K562 (cell line): ENCODE data around the gene FLOT2. TPM values are rescaled to one million over a fixed set of nuclear protein-coding genes. Genes with fewer than 3 reads are reported as not detected.

Source experiments
- ARID1B ChIP-seq: fragments of 450-650 bp; IDR thresholded peaks from 2 replicates; pipeline ENCODE4 v1.6.1; 2016; ENCODE audit warnings: antibody characterized with exemption, mild to moderate bottlenecking, inconsistent platforms
- ARID2 ChIP-seq: fragments of 450-650 bp; IDR thresholded peaks from 2 replicates; pipeline ENCODE4 v1.6.1; 2017; ENCODE audit warnings: antibody characterized with exemption, mild to moderate bottlenecking
- CEBPG ChIP-seq, 3 experiments: fragments of 200-800 bp in 1 of 3; sonication (Bioruptor generic) in 1 of 3; sonication (generic) in 1 of 3; formaldehyde crosslinking in 1 of 3; IDR thresholded peaks in 2 of 3; conservative IDR thresholded peaks in 1 of 3; 2 replicates each; pipeline versions ENCODE4 v1.6.1 to v1.8.0; 2016 to 2022; ENCODE audit warnings: missing compliant biosample characterization in 2 of 3, missing genetic modification characterization in 2 of 3, mild to moderate bottlenecking in 1 of 3, missing genetic modification reagents in 1 of 3
- FOXJ3 ChIP-seq: sonication (generic); formaldehyde crosslinking; IDR thresholded peaks from 2 replicates; pipeline ENCODE4 v1.4.0; 2020; ENCODE audit warnings: mild to moderate bottlenecking, missing genetic modification reagents
- HCFC1 ChIP-seq: IDR thresholded peaks from 2 replicates; pipeline ENCODE4 v1.6.1; 2012; ENCODE audit warnings: low read depth, low read length, improper control_type of control experiment
- HNRNPLL ChIP-seq: fragments of 200-400 bp; formaldehyde crosslinking; IDR thresholded peaks from 2 replicates; pipeline ENCODE4 v1.6.1; 2017; ENCODE audit warnings: low read length, low read depth, mild to moderate bottlenecking; ENCODE audit not compliant: poor library complexity, severe bottlenecking
- IRF2 ChIP-seq: sonication (generic); formaldehyde crosslinking; IDR thresholded peaks from 2 replicates; pipeline ENCODE4 v1.8.1; 2022; ENCODE audit warnings: mild to moderate bottlenecking, missing genetic modification reagents
- NEUROD1 ChIP-seq: fragments of 150-350 bp; IDR thresholded peaks from 2 replicates; pipeline ENCODE4 v1.6.1; 2014; ENCODE audit warnings: borderline replicate concordance, low read length, low read depth; ENCODE audit not compliant: partially characterized antibody
- NFE2 ChIP-seq: IDR thresholded peaks from 2 replicates; pipeline ENCODE4 v1.6.1; 2014; ENCODE audit warnings: antibody characterized with exemption, low read depth
- NFYB ChIP-seq: IDR thresholded peaks from 2 replicates; pipeline ENCODE4 v1.6.1; 2011; ENCODE audit warnings: mild to moderate bottlenecking, moderate library complexity; ENCODE audit not compliant: insufficient read length; ENCODE audit errors: extremely low read depth
- NR2C2 ChIP-seq, 2 experiments: fragments of 200-800 bp in 1 of 2; sonication (Bioruptor generic) in 1 of 2; sonication (generic) in 1 of 2; formaldehyde crosslinking in 1 of 2; IDR thresholded peaks; 2 replicates each; pipeline versions ENCODE4 v1.6.1 to v1.8.0; 2016 to 2022; ENCODE audit warnings: mild to moderate bottlenecking in 1 of 2, missing compliant biosample characterization in 1 of 2, missing genetic modification characterization in 1 of 2, missing genetic modification reagents in 1 of 2
- POLR2A ChIP-seq: fragments of 450-650 bp; conservative IDR thresholded peaks from 2 replicates; pipeline ENCODE4 v1.6.1; 2016
- POLR2AphosphoS2 ChIP-seq: IDR thresholded peaks from 2 replicates; pipeline ENCODE4 v1.6.1; 2012; ENCODE audit warnings: low read length, improper control_type of control experiment
- POLR2G ChIP-seq: fragments of 200-400 bp; formaldehyde crosslinking; IDR thresholded peaks from 2 replicates; pipeline ENCODE4 v1.6.1; 2017; ENCODE audit warnings: low read depth, mild to moderate bottlenecking, antibody characterized with exemption, low read length, moderate library complexity
- RBBP5 ChIP-seq: fragments of 200-600 bp; sonication (generic); IDR thresholded peaks from 2 replicates; pipeline ENCODE4 v1.6.1; 2012; ENCODE audit warnings: borderline replicate concordance, mild to moderate bottlenecking, low read length, control low read depth, inconsistent platforms; ENCODE audit not compliant: insufficient read depth, poor library complexity, severe bottlenecking
- RNF2 ChIP-seq: sonication (generic); IDR thresholded peaks from 2 replicates; pipeline ENCODE4 v1.6.1; 2016
- SMARCE1 ChIP-seq: fragments of 450-650 bp; IDR thresholded peaks from 2 replicates; pipeline ENCODE4 v1.7.1; 2016; ENCODE audit warnings: mild to moderate bottlenecking
- SMC3 ChIP-seq: conservative IDR thresholded peaks from 2 replicates; pipeline ENCODE4 v1.6.1; 2011; ENCODE audit warnings: low read depth, low read length, improper control_type of control experiment; ENCODE audit not compliant: insufficient read depth
- SRSF7 ChIP-seq: fragments of 200-400 bp; formaldehyde crosslinking; optimal IDR thresholded peaks from 2 replicates; pipeline ENCODE3; 2017; ENCODE audit warnings: mild to moderate bottlenecking, low read depth, low read length
- YY1 ChIP-seq, 3 experiments: IDR thresholded peaks; 2 replicates each; pipeline ENCODE4 v1.6.1; 2011; ENCODE audit warnings: low read length in 2 of 3, mild to moderate bottlenecking in 2 of 3, moderate library complexity in 2 of 3, borderline replicate concordance in 1 of 3, control low read depth in 1 of 3, low read depth in 1 of 3; ENCODE audit not compliant: insufficient read depth in 3 of 3, insufficient replicate concordance in 2 of 3, control insufficient read depth in 1 of 3, insufficient read length in 1 of 3; ENCODE audit errors: extremely low read depth in 1 of 3
- ZBTB1 ChIP-seq: sonication (generic); formaldehyde crosslinking; IDR thresholded peaks from 2 replicates; pipeline ENCODE4 v1.8.1; 2023; ENCODE audit warnings: missing genetic modification reagents, low read depth, mild to moderate bottlenecking, borderline replicate concordance
- ZC3H4 ChIP-seq: sonication (generic); formaldehyde crosslinking; IDR thresholded peaks from 2 replicates; pipeline ENCODE4 v1.9.0; 2021; ENCODE audit warnings: missing genetic modification reagents, borderline replicate concordance
- ZFP30 ChIP-seq: fragments of 250-450 bp; sonication (Bioruptor Pico); IDR thresholded peaks from 2 replicates; pipeline ENCODE4 v1.8.0; 2022; ENCODE audit warnings: moderate library complexity, mild to moderate bottlenecking, inconsistent platforms, borderline replicate concordance
- ZNF274 ChIP-seq: IDR thresholded peaks from 2 replicates; pipeline ENCODE4 v1.6.1; 2011; ENCODE audit warnings: low read depth, mild to moderate bottlenecking, low read length, moderate library complexity, borderline replicate concordance
- ZNF3 ChIP-seq: fragments of 250-450 bp; sonication (Bioruptor Pico); IDR thresholded peaks from 2 replicates; pipeline ENCODE4 v1.5.0; 2021; ENCODE audit warnings: mild to moderate bottlenecking, moderate library complexity
- ZNF395 ChIP-seq: fragments of 200-800 bp; sonication (Bioruptor generic); IDR thresholded peaks from 2 replicates; pipeline ENCODE4 v1.6.1; 2017; ENCODE audit warnings: missing genetic modification characterization, missing compliant biosample characterization
- polyA plus RNA-seq, 8 experiments: library from polyadenylated mRNA; depleted of rRNA in 4 of 8; stranded (reverse) in 5 of 8; unstranded in 3 of 8; fragments of >200 nt; fragmentation: Nextera tagmentation in 2 of 8; fragmentation: Illumina TruSeq in 1 of 8; extraction: Ambion mirVana in 2 of 8; extraction: Trizol in 1 of 8; gene quantifications; 2 replicates each; pipeline versions ENCODE4 v1.2.1 to v1.2.3, GENCODE V29; 2011 to 2014; ENCODE audit warnings: inconsistent platforms in 1 of 8, missing spikeins in 1 of 8
- total RNA-seq, 7 experiments: library from RNA; depleted of rRNA in 6 of 7; stranded (reverse); fragments of >200 nt in 6 of 7; fragmentation: Illumina TruSeq in 2 of 7; extraction: Trizol in 2 of 7; gene quantifications; 2 replicates each; pipeline versions ENCODE4 v1.2.1 to v1.2.3, GENCODE V29; 2011 to 2021; ENCODE audit warnings: low replicate concordance in 1 of 7

Gene FLOT2
- total and polyA plus RNA-seq, 9 of the 15 experiments (the other 6 are each of a cell fraction or from before 2014, with no cell fraction given) = 17.5 to 138 (median 41.7) TPM

- TF ChIP-seq ZBTB1 = peak; percentile 75; the same call in 1 of the 2 replicates
- peak; percentile 60; the same call in 1 of the 2 replicates for TF ChIP-seq ZC3H4 (CRISPR knock-in tag)
- no peak for TF ChIP-seq SRSF7
- peak; percentile 66; the same call in 1 of the 2 replicates for TF ChIP-seq ZNF395 (CRISPR knock-in tag)
- peak; percentile 85 for TF ChIP-seq POLR2G
- peak; percentile 72 for TF ChIP-seq HCFC1
- no peak for TF ChIP-seq NFYB
- no peak for TF ChIP-seq ZFP30
- TF ChIP-seq IRF2 = peak; percentile 63; the same call in 1 of the 2 replicates
- peak; percentile 96 for TF ChIP-seq ARID2
- TF ChIP-seq NFE2 = peak; percentile 43
- TF ChIP-seq POLR2A = peak; percentile 20; the same call in 1 of the 2 replicates
- peak; percentile 61 for TF ChIP-seq HNRNPLL
- peak; percentile 82 for TF ChIP-seq RBBP5
- peak; percentile 82 for TF ChIP-seq SMC3
- no peak for TF ChIP-seq CEBPG (CRISPR knock-in tag; IDR thresholded peaks at IDR 0.05)
- TF ChIP-seq CEBPG (tag; conservative IDR thresholded peaks at IDR 0.05 in 1 of 2, IDR thresholded peaks at IDR 0.05 in 1 of 2) = no peak
- TF ChIP-seq SMARCE1 = 0 out of 2 replicates have a peak, but pooled peaks have one; percentile 16
- peak; percentile 46; the same call in 1 of the 2 replicates for TF ChIP-seq RNF2
- no peak for TF ChIP-seq POLR2AphosphoS2
- peak; percentile 21 to 78 (median 78) for TF ChIP-seq YY1 (IDR thresholded peaks at IDR 0.05; ENCODE audit: borderline replicate concordance in 1 of 3, control insufficient read depth in 1 of 3, extremely low read depth in 1 of 3, insufficient read depth in 3 of 3, insufficient read length in 1 of 3, insufficient replicate concordance in 2 of 3, low read depth in 1 of 3, low read length in 2 of 3)
- no peak for TF ChIP-seq ZNF3
- no peak for TF ChIP-seq ZNF274
- 0 out of 2 replicates have a peak, but pooled peaks have one; percentile 18 for TF ChIP-seq ARID1B
- TF ChIP-seq FOXJ3 (CRISPR knock-in tag) = no peak
- no peak for TF ChIP-seq NR2C2 (CRISPR knock-in tag; IDR thresholded peaks at IDR 0.05)
- peak; percentile 81; the same call in 1 of the 2 replicates for TF ChIP-seq NR2C2 (tag; IDR thresholded peaks at IDR 0.05)
- peak; percentile 70 for TF ChIP-seq NEUROD1
Measured at GRCh38 chr17:28902819-28903545, 5.4 kb upstream of the FLOT2 start, which contains the start of gene DHRS13 (continued).
